ENCODE measurements around the gene DUSP19. TPM values are rescaled to one million over a fixed set of nuclear protein-coding genes. Genes with fewer than 3 reads are reported as not detected.

Gene DUSP19
- total and polyA plus RNA-seq, 2 of the 13 experiments (the other 11 are each of a cell fraction or from before 2014, with no cell fraction given): 1.3 to 1.9 TPM

DNA sequence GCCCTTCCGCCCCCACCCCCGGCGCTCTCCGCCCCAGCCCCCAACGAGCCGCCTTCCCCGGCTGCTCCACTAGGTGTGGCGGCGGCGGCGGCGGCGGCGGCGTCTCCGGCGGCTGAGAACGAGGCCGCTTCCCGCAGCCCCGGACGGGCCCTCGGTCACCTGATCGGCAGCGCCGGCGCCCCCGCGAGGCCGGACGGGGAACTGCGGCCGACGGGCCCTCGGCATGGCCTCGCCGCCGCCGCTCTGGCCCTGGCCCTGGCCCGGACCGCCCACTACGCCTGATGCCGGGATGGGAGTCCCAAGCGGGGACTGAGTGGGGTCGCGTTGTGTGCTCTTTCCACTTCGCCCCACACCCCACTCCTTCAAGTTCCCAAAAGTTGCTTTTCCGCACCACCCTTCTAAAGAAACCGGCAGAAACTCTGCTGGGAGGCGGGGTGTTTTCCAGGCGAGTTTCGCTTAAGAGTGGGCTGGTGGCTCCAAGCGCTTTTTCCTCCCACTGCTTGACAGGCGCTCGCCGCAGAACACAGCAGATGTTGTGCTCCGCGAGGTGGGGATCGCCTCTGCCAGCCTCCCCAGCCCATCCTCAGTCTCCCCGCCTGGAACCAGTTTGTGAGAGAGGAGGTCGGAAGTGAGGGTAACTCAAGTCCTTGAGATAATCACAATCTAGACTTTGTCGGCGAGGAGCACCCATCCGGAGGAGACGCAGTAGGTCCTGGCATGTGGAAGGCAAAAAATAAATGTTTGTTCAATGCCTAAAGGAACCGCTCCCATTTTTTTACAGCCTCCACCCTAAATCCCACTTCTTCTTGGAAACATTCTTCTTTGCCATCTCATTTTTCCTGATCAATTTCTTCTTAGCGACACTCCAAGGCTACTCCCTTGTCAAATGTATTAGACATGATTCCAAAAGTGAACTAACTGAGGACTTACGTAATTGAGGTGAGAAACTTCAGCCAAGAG is 39.9 kb upstream of the DUSP19 start, which contains the start of gene NCKAP1 (continued):
- TF ChIP-seq THYN1 (CRISPR knock-in tag; IDR thresholded peaks at IDR 0.05; ENCODE audit: borderline replicate concordance, low read depth): 0 out of 2 replicates have a peak, but pooled peaks have one; percentile 65
- no peak for TF ChIP-seq NFIC (IDR thresholded peaks at IDR 0.05; ENCODE audit: low read length)
- TF ChIP-seq ZBTB7B (CRISPR knock-in tag; IDR thresholded peaks at IDR 0.05): 0 out of 2 replicates have a peak, but pooled peaks have one; percentile 43
- TF ChIP-seq, protein P1, sequence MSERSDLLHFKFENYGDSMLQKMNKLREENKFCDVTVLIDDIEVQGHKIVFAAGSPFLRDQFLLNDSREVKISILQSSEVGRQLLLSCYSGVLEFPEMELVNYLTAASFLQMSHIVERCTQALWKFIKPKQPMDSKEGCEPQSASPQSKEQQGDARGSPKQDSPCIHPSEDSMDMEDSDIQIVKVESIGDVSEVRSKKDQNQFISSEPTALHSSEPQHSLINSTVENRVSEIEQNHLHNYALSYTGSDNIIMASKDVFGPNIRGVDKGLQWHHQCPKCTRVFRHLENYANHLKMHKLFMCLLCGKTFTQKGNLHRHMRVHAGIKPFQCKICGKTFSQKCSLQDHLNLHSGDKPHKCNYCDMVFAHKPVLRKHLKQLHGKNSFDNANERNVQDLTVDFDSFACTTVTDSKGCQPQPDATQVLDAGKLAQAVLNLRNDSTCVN (CRISPR knock-in tag; IDR thresholded peaks at IDR 0.05; ENCODE audit: borderline replicate concordance): 0 out of 2 replicates have a peak, but pooled peaks have one; percentile 60
- 0 out of 2 replicates have a peak, but pooled peaks have one; percentile 63 for TF ChIP-seq WIZ (CRISPR knock-in tag; IDR thresholded peaks at IDR 0.05)
- TF ChIP-seq, protein P2, sequence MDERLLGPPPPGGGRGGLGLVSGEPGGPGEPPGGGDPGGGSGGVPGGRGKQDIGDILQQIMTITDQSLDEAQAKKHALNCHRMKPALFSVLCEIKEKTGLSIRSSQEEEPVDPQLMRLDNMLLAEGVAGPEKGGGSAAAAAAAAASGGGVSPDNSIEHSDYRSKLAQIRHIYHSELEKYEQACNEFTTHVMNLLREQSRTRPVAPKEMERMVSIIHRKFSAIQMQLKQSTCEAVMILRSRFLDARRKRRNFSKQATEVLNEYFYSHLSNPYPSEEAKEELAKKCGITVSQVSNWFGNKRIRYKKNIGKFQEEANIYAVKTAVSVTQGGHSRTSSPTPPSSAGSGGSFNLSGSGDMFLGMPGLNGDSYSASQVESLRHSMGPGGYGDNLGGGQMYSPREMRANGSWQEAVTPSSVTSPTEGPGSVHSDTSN (CRISPR knock-in tag; IDR thresholded peaks at IDR 0.05): no peak
- no peak for TF ChIP-seq KLF16 (CRISPR knock-in tag; IDR thresholded peaks at IDR 0.05)
- TF ChIP-seq, protein P3, sequence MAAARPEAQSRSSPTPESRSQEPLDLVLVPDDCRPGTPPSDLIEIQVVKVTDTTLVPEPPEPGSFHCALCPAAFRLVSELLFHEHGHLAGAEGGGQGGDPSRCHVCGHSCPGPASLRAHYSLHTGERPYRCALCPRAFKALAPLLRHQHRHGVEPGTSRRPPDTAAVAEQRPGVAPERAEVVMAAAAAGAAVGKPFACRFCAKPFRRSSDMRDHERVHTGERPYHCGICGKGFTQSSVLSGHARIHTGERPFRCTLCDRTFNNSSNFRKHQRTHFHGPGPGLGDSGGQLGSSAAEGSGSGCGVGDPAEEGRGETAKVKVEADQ (CRISPR knock-in tag; IDR thresholded peaks at IDR 0.05; ENCODE audit: borderline replicate concordance): peak; percentile 76; the same call in 1 of the 2 replicates
- TF ChIP-seq POLR2G (IDR thresholded peaks at IDR 0.05; ENCODE audit: low read depth, low read length): peak; percentile 60; the same call in 1 of the 2 replicates
- TF ChIP-seq ZNF556 (CRISPR knock-in tag; IDR thresholded peaks at IDR 0.05; ENCODE audit: borderline replicate concordance): peak; percentile 91
- TF ChIP-seq ZNF121 (CRISPR knock-in tag; IDR thresholded peaks at IDR 0.05): peak; percentile 18; the same call in 1 of the 2 replicates
- TF ChIP-seq RFX3 (CRISPR knock-in tag; IDR thresholded peaks at IDR 0.05): no peak
- 0 out of 2 replicates have a peak, but pooled peaks have one; percentile 61 for TF ChIP-seq CBX2 (IDR thresholded peaks at IDR 0.05; ENCODE audit: low read depth, low read length)
- TF ChIP-seq CBX2 (CRISPR knock-in tag; IDR thresholded peaks at IDR 0.05; ENCODE audit: low read depth): no peak
- TF ChIP-seq DPF2 (CRISPR knock-in tag; IDR thresholded peaks at IDR 0.05; ENCODE audit: borderline replicate concordance, low read depth): peak; percentile 38; the same call in 1 of the 2 replicates
- no peak for TF ChIP-seq FOSL1 (CRISPR knock-in tag; IDR thresholded peaks at IDR 0.05; ENCODE audit: borderline replicate concordance)
- TF ChIP-seq PRPF4 (IDR thresholded peaks at IDR 0.05; ENCODE audit: low read depth, low read length, poor library complexity, severe bottlenecking): no peak
- no peak for TF ChIP-seq ZNF550 (CRISPR knock-in tag; IDR thresholded peaks at IDR 0.05; ENCODE audit: borderline replicate concordance)
- TF ChIP-seq ZNF260 (CRISPR knock-in tag; IDR thresholded peaks at IDR 0.05; ENCODE audit: borderline replicate concordance, low read depth): no peak
- 0 out of 2 replicates have a peak, but pooled peaks have one; percentile 67 for TF ChIP-seq ZNF124 (CRISPR knock-in tag; IDR thresholded peaks at IDR 0.05)
- TF ChIP-seq ZBTB1 (CRISPR knock-in tag; IDR thresholded peaks at IDR 0.05; ENCODE audit: borderline replicate concordance): no peak
